Measurements from ENCODE around the gene ARRDC2. TPM values are rescaled to one million over a fixed set of nuclear protein-coding genes. Genes with fewer than 3 reads are reported as not detected.
"Not testable (repeated sequence)": the region's sequence is repeated elsewhere in the genome, so short reads cannot be mapped to it uniquely, and the experiment has no call there.

Gene ARRDC2
- total RNA-seq, 1 experiment from 2014 or later, result 27.7 TPM

DNA sequence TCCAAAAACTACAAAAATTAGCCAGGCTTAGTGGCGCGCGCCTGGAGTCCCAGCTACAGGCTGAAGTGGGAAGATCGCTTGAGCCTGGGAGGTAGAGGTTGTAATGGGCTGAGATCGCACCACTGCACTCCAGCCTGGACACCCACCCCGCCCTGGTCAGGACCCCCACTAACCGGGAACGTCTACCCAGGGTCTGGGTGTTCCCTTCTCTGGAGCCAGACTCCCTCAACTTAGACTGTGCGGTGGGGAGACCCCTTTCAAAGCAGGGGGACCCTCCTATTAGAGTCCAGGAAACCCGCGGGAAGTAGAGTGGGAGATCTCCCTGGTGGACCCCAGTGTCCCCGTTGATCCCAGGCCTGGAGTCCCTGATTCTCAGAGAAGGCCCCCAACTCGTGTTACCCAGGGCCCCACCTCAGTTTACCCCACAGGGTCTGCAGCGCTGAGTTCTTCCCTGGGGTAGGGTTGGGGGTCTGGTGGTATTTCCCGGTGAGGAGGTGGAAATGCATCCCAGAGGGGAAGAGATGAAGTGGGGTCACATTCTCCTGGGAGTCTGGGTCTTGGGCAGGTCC is 6.1 kb upstream of the ARRDC2 start:
- DNase-seq (peak; percentile 23), ATAC-seq (no peak)
- peaks cover 6% of the 10 kb centered on the region for H3F3A ChIP-seq (ENCODE audit: low read length, unreplicated experiment)
- peak overlapping the region; percentile 88 for H3K9ac ChIP-seq (ENCODE audit: low read length)
- peak overlapping the region; percentile 100 for H3K4me2 ChIP-seq (ENCODE audit: low read length)
- peaks cover 21% of the 10 kb centered on the region for H3K79me2 ChIP-seq (ENCODE audit: low read length)
- no peaks in the 10 kb centered on the region for H3K9me2 ChIP-seq (replicated peaks; ENCODE audit: low read length)
- H3K9me3 ChIP-seq (ENCODE audit: low read length), result no peaks in the 10 kb centered on the region
- H4K20me1 ChIP-seq (ENCODE audit: low read length), result no peaks in the 10 kb centered on the region
- H3K27me3 ChIP-seq (ENCODE audit: low read length), result no peaks in the 10 kb centered on the region
- H3K4me3 ChIP-seq (ENCODE audit: low read length), result peak overlapping the region; percentile 98
- ChIA-PET CTCF (no interaction called here), POLR2A (ENCODE audit: unreplicated experiment) (no interaction called here)
- TF ChIP-seq EZH2 (IDR thresholded peaks at IDR 0.05; ENCODE audit: low read length, unreplicated experiment) (no peak), EZH2phosphoT487 (IDR thresholded peaks at IDR 0.05; ENCODE audit: borderline replicate concordance, low read length) (no peak)
- TF ChIP-seq, protein P1, sequence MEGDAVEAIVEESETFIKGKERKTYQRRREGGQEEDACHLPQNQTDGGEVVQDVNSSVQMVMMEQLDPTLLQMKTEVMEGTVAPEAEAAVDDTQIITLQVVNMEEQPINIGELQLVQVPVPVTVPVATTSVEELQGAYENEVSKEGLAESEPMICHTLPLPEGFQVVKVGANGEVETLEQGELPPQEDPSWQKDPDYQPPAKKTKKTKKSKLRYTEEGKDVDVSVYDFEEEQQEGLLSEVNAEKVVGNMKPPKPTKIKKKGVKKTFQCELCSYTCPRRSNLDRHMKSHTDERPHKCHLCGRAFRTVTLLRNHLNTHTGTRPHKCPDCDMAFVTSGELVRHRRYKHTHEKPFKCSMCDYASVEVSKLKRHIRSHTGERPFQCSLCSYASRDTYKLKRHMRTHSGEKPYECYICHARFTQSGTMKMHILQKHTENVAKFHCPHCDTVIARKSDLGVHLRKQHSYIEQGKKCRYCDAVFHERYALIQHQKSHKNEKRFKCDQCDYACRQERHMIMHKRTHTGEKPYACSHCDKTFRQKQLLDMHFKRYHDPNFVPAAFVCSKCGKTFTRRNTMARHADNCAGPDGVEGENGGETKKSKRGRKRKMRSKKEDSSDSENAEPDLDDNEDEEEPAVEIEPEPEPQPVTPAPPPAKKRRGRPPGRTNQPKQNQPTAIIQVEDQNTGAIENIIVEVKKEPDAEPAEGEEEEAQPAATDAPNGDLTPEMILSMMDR (conservative IDR thresholded peaks at IDR 0.05; ENCODE audit: low read depth, low read length), result no peak
- 0 out of 2 replicates have a peak overlapping the region, but pooled peaks have one; percentile 23 for H3K27ac ChIP-seq (ENCODE audit: low read length)
- H3K36me3 ChIP-seq (ENCODE audit: low read depth, low read length), result no peaks in the 10 kb centered on the region
- no TSS peak for BruUV-seq (replicated peaks)
- intact Hi-C loops (cut with micrococcal nuclease), result no loop called here
- peak overlapping the region; percentile 65; the same call in 1 of the 2 replicates for H2AFZ ChIP-seq (ENCODE audit: low read length)
- peaks cover 20% of the 10 kb centered on the region for H3K4me1 ChIP-seq (ENCODE audit: insufficient read depth, low read length)

DNA sequence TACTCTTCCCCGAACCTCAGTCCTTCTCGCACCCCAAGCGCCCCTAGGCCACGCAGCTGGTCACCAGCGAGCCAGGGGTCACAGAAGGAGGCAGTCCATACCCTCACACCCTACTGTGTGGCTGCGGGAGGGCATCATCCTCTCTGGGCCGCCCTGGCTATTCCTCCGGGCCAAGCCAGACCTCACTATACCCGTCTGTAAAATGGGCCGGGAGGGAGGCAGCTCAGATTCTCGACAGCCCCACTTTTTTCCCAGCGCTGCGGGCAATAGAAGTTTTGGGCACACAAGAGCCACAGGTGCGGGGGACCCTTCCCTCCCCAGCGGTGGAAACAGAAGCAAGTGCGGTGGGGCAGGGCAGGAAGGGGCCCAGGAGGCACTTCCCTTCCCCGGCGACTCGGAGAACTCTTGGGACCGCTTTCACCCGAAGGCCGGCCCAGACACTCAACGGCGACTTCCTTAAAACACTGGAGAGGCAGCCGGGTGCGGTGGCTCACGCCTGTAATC is 5.6 kb upstream of the ARRDC2 start:
- Histone ChIP-seq H3K27me3 (ENCODE audit: low read length) (no peaks in the 10 kb centered on the region), H3K36me3 (ENCODE audit: low read depth, low read length) (no peaks in the 10 kb centered on the region), H3K9me2 (replicated peaks; ENCODE audit: low read length) (no peaks in the 10 kb centered on the region), H3K4me1 (ENCODE audit: insufficient read depth, low read length) (peaks cover 24% of the 10 kb centered on the region), H3K9ac (ENCODE audit: low read length) (no peak overlapping the region), H4K20me1 (ENCODE audit: low read length) (no peaks in the 10 kb centered on the region), H3K27ac (ENCODE audit: low read length) (no peak overlapping the region), H3K9me3 (ENCODE audit: low read length) (no peaks in the 10 kb centered on the region), H3K4me3 (ENCODE audit: low read length) (peak overlapping the region; percentile 98), H2AFZ (ENCODE audit: low read length) (no peak overlapping the region), H3K79me2 (ENCODE audit: low read length) (peaks cover 21% of the 10 kb centered on the region), H3F3A (ENCODE audit: low read length, unreplicated experiment) (peaks cover 6% of the 10 kb centered on the region), H3K4me2 (ENCODE audit: low read length) (peak overlapping the region; percentile 100)
- BruUV-seq (replicated peaks), result TSS peak; percentile 55
- ChIA-PET POLR2A (ENCODE audit: unreplicated experiment) (no interaction called here), CTCF (no interaction called here)
- intact Hi-C loops (cut with micrococcal nuclease), result no loop called here
- DNase-seq (no peak), ATAC-seq (no peak)
- TF ChIP-seq, protein P1 (conservative IDR thresholded peaks at IDR 0.05; ENCODE audit: low read depth, low read length), result no peak
- TF ChIP-seq EZH2phosphoT487 (IDR thresholded peaks at IDR 0.05; ENCODE audit: borderline replicate concordance, low read length), result no peak
- no peak for TF ChIP-seq EZH2 (IDR thresholded peaks at IDR 0.05; ENCODE audit: low read length, unreplicated experiment)

DNA sequence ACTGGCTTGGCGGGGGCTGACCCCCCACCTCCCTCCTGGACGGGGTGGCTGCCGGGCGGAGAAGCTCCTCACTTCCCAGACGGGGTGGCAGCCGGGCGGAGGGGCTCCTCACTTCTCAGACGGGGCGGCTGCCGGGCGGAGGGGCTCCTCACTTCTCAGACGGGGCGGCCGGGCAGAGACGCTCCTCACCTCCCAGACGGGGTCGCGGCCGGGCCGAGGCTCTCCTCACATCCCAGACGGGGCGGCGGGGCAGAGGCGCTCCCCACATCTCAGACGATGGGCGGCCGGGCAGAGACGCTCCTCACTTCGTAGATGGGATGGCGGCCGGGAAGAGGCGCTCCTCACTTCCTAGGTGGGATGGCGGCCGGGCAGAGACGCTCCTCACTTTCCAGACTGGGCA is 2.2 kb upstream of the ARRDC2 start:
- H3K27ac ChIP-seq (ENCODE audit: low read length); H2AFZ ChIP-seq (ENCODE audit: low read length); H3K4me3 ChIP-seq (ENCODE audit: low read length); intact Hi-C loops (cut with micrococcal nuclease); H3K4me2 ChIP-seq (ENCODE audit: low read length); H4K20me1 ChIP-seq (ENCODE audit: low read length); H3K27me3 ChIP-seq (ENCODE audit: low read length); CTCF ChIA-PET; H3K9me3 ChIP-seq (ENCODE audit: low read length); H3K9me2 ChIP-seq (replicated peaks; ENCODE audit: low read length); BruUV-seq (replicated peaks); ATAC-seq; H3F3A ChIP-seq (ENCODE audit: low read length, unreplicated experiment); H3K9ac ChIP-seq (ENCODE audit: low read length); DNase-seq: not testable (repeated sequence)
- POLR2A ChIA-PET (ENCODE audit: unreplicated experiment), result interaction anchor here (0.7 kb wide), 1 partner anchor 68 kb away, joined by 13 read pairs; no protein-coding TSS in a partner anchor
- Histone ChIP-seq H3K4me1 (ENCODE audit: insufficient read depth, low read length) (peaks cover 35% of the 10 kb centered on the region), H3K79me2 (ENCODE audit: low read length) (peaks cover 21% of the 10 kb centered on the region), H3K36me3 (ENCODE audit: low read depth, low read length) (peaks cover 12% of the 10 kb centered on the region; the same call in 1 of the 2 replicates)

All from PC-3 (cell line).